Left ventricle myocardium inferior (tissue), 1 donor: ENCODE measurements around the gene TCFL5. TPM values are rescaled to one million over a fixed set of nuclear protein-coding genes. Genes with fewer than 3 reads are reported as not detected.

Experiments used
- DNase-seq: peaks from one replicate; pipeline ENCODE4 v3.0.0-alpha.2; 2020
- H3K27ac ChIP-seq: fragments of 200-600 bp; replicated peaks from 2 replicates; pipeline ENCODE4 v1.8.0; 2021
- H3K27me3 ChIP-seq: fragments of 200-600 bp; 2 replicates; pipeline ENCODE4 v1.8.0; 2021; ENCODE audit warnings: low read depth
- H3K36me3 ChIP-seq: fragments of 200-600 bp; 2 replicates; pipeline ENCODE4 v1.8.0; 2021
- H3K4me1 ChIP-seq: fragments of 200-600 bp; 2 replicates; pipeline ENCODE4 v1.8.0; 2021
- H3K4me3 ChIP-seq: fragments of 200-600 bp; 2 replicates; pipeline ENCODE4 v1.8.0; 2021; ENCODE audit warnings: mild to moderate bottlenecking, moderate library complexity
- H3K9me3 ChIP-seq: fragments of 200-600 bp; replicated peaks from 2 replicates; pipeline ENCODE4 v1.8.0; 2021
- CTCF ChIP-seq: fragments of 200-600 bp; IDR thresholded peaks from 2 replicates; pipeline ENCODE4 v1.8.0; 2021; ENCODE audit warnings: antibody characterized with exemption, mild to moderate bottlenecking, borderline replicate concordance
- intact Hi-C: fragments of 100-400 bp; cut with micrococcal nuclease; formaldehyde crosslinking; loops from one replicate; pipeline ENCODE4 v1.11.0; 2022
- total RNA-seq: library from RNA; stranded (reverse); fragmentation: NEBNext Ultra II Directional; extraction: Animal tissue kit (Norgen Biotek cat#: 25700); gene quantifications from one replicate; pipeline ENCODE4 v1.2.1, GENCODE V29; 2021
- donor health status: DM: no; HTN: yes; CAD: no; lungs with severe emphysema.

The TCFL5 gene
- total RNA-seq, 1 donor from 2014 or later, result 6.6 TPM

GRCh38 chr20:62823688-62824475, 37.7 kb downstream of the TCFL5 start:
- H3K4me1 ChIP-seq, result peaks cover 23% of the 10 kb centered on the region
- no peak overlapping the region for H3K4me3 ChIP-seq
- intact Hi-C loops, result no loop called here
- no peaks in the 10 kb centered on the region for H3K9me3 ChIP-seq
- H3K27me3 ChIP-seq, result peaks cover 23% of the 10 kb centered on the region
- no peak overlapping the region for H3K27ac ChIP-seq
- H3K36me3 ChIP-seq, result no peaks in the 10 kb centered on the region
- TF ChIP-seq CTCF, result no peak
- no peak for DNase-seq

- no peak overlapping the region for H3K27ac ChIP-seq
- intact Hi-C loops, result no loop called here
- DNase-seq, result no peak
Measured at GRCh38 chr20:62822788-62823651, 38.6 kb downstream of the TCFL5 start.

GRCh38 chr20:62822239-62822787, 39.3 kb downstream of the TCFL5 start:
- Histone ChIP-seq H3K36me3 (no peaks in the 10 kb centered on the region), H3K27ac (no peak overlapping the region), H3K9me3 (no peaks in the 10 kb centered on the region), H3K4me3 (no peak overlapping the region), H3K4me1 (peaks cover 39% of the 10 kb centered on the region), H3K27me3 (peaks cover 34% of the 10 kb centered on the region)
- no peak for TF ChIP-seq CTCF
- intact Hi-C loops, result no loop called here
- no peak for DNase-seq

More at GRCh38 chr20:62822788-62823651, 38.6 kb downstream of the TCFL5 start:
- H3K4me3 ChIP-seq, result no peak overlapping the region
- H3K4me1 ChIP-seq, result peaks cover 31% of the 10 kb centered on the region
- no peak for TF ChIP-seq CTCF
- no peaks in the 10 kb centered on the region for H3K9me3 ChIP-seq
- H3K27me3 ChIP-seq, result peaks cover 32% of the 10 kb centered on the region
- no peaks in the 10 kb centered on the region for H3K36me3 ChIP-seq

- H3K4me1 ChIP-seq, result peaks cover 44% of the 10 kb centered on the region
- DNase-seq, result no peak
- no peaks in the 10 kb centered on the region for H3K36me3 ChIP-seq
- H3K4me3 ChIP-seq, result no peak overlapping the region
- TF ChIP-seq CTCF, result no peak
- no peaks in the 10 kb centered on the region for H3K9me3 ChIP-seq
- H3K27me3 ChIP-seq, result peaks cover 39% of the 10 kb centered on the region
- intact Hi-C loops, result no loop called here
- H3K27ac ChIP-seq, result no peak overlapping the region
Measured at GRCh38 chr20:62821726-62822210, 39.9 kb downstream of the TCFL5 start.

GRCh38 chr20:62820962-62821725, 40.5 kb downstream of the TCFL5 start:
- no peak for TF ChIP-seq CTCF
- H3K36me3 ChIP-seq, result no peaks in the 10 kb centered on the region
- intact Hi-C loops, result no loop called here
- H3K9me3 ChIP-seq, result no peaks in the 10 kb centered on the region
- peaks cover 50% of the 10 kb centered on the region for H3K4me1 ChIP-seq
- H3K27me3 ChIP-seq, result peaks cover 45% of the 10 kb centered on the region
- no peak for DNase-seq
- H3K4me3 ChIP-seq, result no peak overlapping the region
- H3K27ac ChIP-seq, result no peak overlapping the region
